Measurements from ENCODE around the gene KANK4.
A peak's percentile ranks its signal among the peaks of the same experiment; 100 is the strongest.

Gene KANK4

GRCh38 chr1:62318756-62319544, at the start of gene KANK4:
Gene KANK4 (minus strand): TSS chr1:62319434. CDS start chr1:62281564, 37,870 bp downstream.
- no peak for DNase-seq

GRCh38 chr1:62368989-62369388, 49.8 kb upstream of the KANK4 start:
- no peak for DNase-seq

GRCh38 chr1:62367005-62367557, 47.8 kb upstream of the KANK4 start:
- no peak for DNase-seq

- no peak for DNase-seq
Measured at GRCh38 chr1:62364721-62365120, 45.5 kb upstream of the KANK4 start.

GRCh38 chr1:62362926-62363325, 43.7 kb upstream of the KANK4 start:
- DNase-seq = no peak

- DNase-seq = no peak
Measured at GRCh38 chr1:62362061-62362917, 43.1 kb upstream of the KANK4 start.

- no peak for DNase-seq
Measured at GRCh38 chr1:62361431-62361830, 42.2 kb upstream of the KANK4 start.

GRCh38 chr1:62358665-62359373, 39.6 kb upstream of the KANK4 start:
- no peak for DNase-seq

- no peak for DNase-seq
Measured at GRCh38 chr1:62357916-62358315, 38.7 kb upstream of the KANK4 start.

GRCh38 chr1:62356257-62356835, 37.1 kb upstream of the KANK4 start:
- peak in 1 of 2 donors; percentile 2 for DNase-seq

GRCh38 chr1:62355095-62355494, 35.9 kb upstream of the KANK4 start:
- DNase-seq = no peak

- no peak for DNase-seq
Measured at GRCh38 chr1:62353853-62354252, 34.6 kb upstream of the KANK4 start.

- DNase-seq = no peak
Measured at GRCh38 chr1:62352387-62352786, 33.2 kb upstream of the KANK4 start.

GRCh38 chr1:62349470-62350233, 30.4 kb upstream of the KANK4 start:
- no peak for DNase-seq

- DNase-seq = no peak
Measured at GRCh38 chr1:62346886-62347285, 27.7 kb upstream of the KANK4 start.

- DNase-seq = no peak
Measured at GRCh38 chr1:62343911-62344310, 24.7 kb upstream of the KANK4 start.

- no peak for DNase-seq
Measured at GRCh38 chr1:62342270-62342669, 23.0 kb upstream of the KANK4 start.

GRCh38 chr1:62341615-62342014, 22.4 kb upstream of the KANK4 start:
- DNase-seq = no peak

GRCh38 chr1:62341089-62341488, 21.9 kb upstream of the KANK4 start:
- no peak for DNase-seq

- no peak for DNase-seq
Measured at GRCh38 chr1:62337706-62338631, 18.7 kb upstream of the KANK4 start.

All from bone marrow (tissue), 2 donors.